ENCODE data around the gene SVIP.

- TF ChIP-seq CTCF (IDR thresholded peaks at IDR 0.05; ENCODE audit: poor library complexity) (no peak), EZH2 (IDR thresholded peaks at IDR 0.05; ENCODE audit: borderline replicate concordance) (no peak)
Observed at GRCh38 chr11:22787055-22787454, 42.5 kb downstream of the SVIP start.
